K562 (cell line): Measurements from ENCODE around the gene HRH3. TPM values are rescaled to one million over a fixed set of nuclear protein-coding genes. Genes with fewer than 3 reads are reported as not detected.

Experiments used
- ATAC-seq: fragments of 200-7000 bp; cut with Tn5 transposase; 3 replicates; pipeline ENCODE4 v1.9.1; 2020; ENCODE audit warnings: moderate library complexity
- BruUV-seq: library from RNA; stranded (reverse); fragments of 400-500 nt; replicated peaks from 2 replicates; lab custom pipeline; 2021; lab: Mats Ljungman, UMichigan
- CTCF ChIA-PET: fragments of 300-600 bp; formaldehyde crosslinking; extraction: SDS; loops from one replicate; lab custom pipeline; 2021; ENCODE audit warnings: low intra/inter-chr PET ratio; lab: Yijun Ruan, JAX
- POLR2A ChIA-PET: fragments of 300-600, 350-650 bp; sonication (Branson Sonifier 250); formaldehyde crosslinking; extraction: SDS; loops from one replicate; lab custom pipeline; 2021; ENCODE audit warnings: antibody characterized with exemption, inconsistent platforms; lab: Yijun Ruan, JAX
- DNase-seq, 4 experiments: peaks; one replicate each; pipeline versions ENCODE4 v3.0.0 to v3.0.0-alpha.2; 2011 to 2018; ENCODE audit warnings: low spot score in 3 of 4, mixed read lengths in 3 of 4; ENCODE audit errors: extremely low read depth in 1 of 4
- FAIRE-seq: peaks from 2 replicates; lab custom pipeline; 2011; peaks lifted over from hg19 to GRCh38; lab: Jason Lieb, UNC
- H2AFZ ChIP-seq: 2 replicates; pipeline ENCODE4 v1.6.0; 2011; ENCODE audit warnings: low read depth, low read length, control low read depth, inconsistent platforms
- H3K27ac ChIP-seq: fragments of 200-600 bp; 3 replicates; pipeline ENCODE4 v1.8.0; 2011; ENCODE audit warnings: low read depth, mild to moderate bottlenecking, control low read depth, inconsistent platforms, low read length, moderate library complexity, mixed read lengths; ENCODE audit errors: extremely low read depth
- H3K27me3 ChIP-seq, 2 experiments: fragments of 300-600 bp in 1 of 2; 2 replicates in 1 of 2; 3 replicates in 1 of 2; pipeline versions ENCODE4 v1.6.0 to v1.8.0; 2011; ENCODE audit warnings: inconsistent platforms in 2 of 2, low read length in 2 of 2, mild to moderate bottlenecking in 1 of 2, mixed read lengths in 1 of 2, moderate library complexity in 1 of 2; ENCODE audit not compliant: control insufficient read depth in 2 of 2, insufficient read depth in 2 of 2
- H3K36me3 ChIP-seq: fragments of 300-600 bp; 3 replicates; pipeline ENCODE4 v1.8.0; 2011; ENCODE audit warnings: mild to moderate bottlenecking, low read length, inconsistent platforms; ENCODE audit not compliant: control insufficient read depth, insufficient read depth
- H3K4me1 ChIP-seq, 2 experiments: fragments of 200-600 bp in 1 of 2; replicated peaks in 1 of 2; 2 replicates in 1 of 2; 3 replicates in 1 of 2; pipeline versions ENCODE4 v1.5.1 to v1.8.0; 2011; ENCODE audit warnings: inconsistent platforms in 2 of 2, low read length in 2 of 2, mild to moderate bottlenecking in 1 of 2, mixed read lengths in 1 of 2, moderate library complexity in 1 of 2; ENCODE audit not compliant: control insufficient read depth in 2 of 2, insufficient read depth in 2 of 2
- H3K4me2 ChIP-seq: 2 replicates; pipeline ENCODE4 v1.6.1; 2011; ENCODE audit warnings: low read length, control low read depth, inconsistent platforms, mixed read lengths; ENCODE audit not compliant: insufficient read depth
- H3K4me3 ChIP-seq: fragments of 200-600 bp; sonication (generic), shearing (Covaris generic); 2 replicates; pipeline ENCODE4 v1.5.1; 2016; ENCODE audit warnings: control low read depth, inconsistent platforms
- H3K79me2 ChIP-seq: fragments of 200-600 bp; 3 replicates; pipeline ENCODE4 v1.8.0; 2011; ENCODE audit warnings: low read length, inconsistent platforms; ENCODE audit not compliant: control insufficient read depth, insufficient read depth
- H3K9ac ChIP-seq, 2 experiments: 2 replicates each; pipeline versions ENCODE4 v1.6.0 to v1.6.1; 2011; ENCODE audit warnings: low read depth in 2 of 2, low read length in 2 of 2, control low read depth in 1 of 2, inconsistent platforms in 1 of 2, mild to moderate bottlenecking in 1 of 2, mixed read lengths in 1 of 2; ENCODE audit not compliant: insufficient read depth in 1 of 2
- H3K9me1 ChIP-seq: one replicate; pipeline ENCODE4 v1.6.0; 2011; ENCODE audit warnings: inconsistent platforms, mild to moderate bottlenecking, low read length, moderate library complexity; ENCODE audit not compliant: control insufficient read depth, insufficient read depth
- H3K9me3 ChIP-seq: replicated peaks from 2 replicates; pipeline ENCODE4 v1.5.1; 2011; ENCODE audit warnings: low read depth, low read length, inconsistent platforms; ENCODE audit not compliant: control insufficient read depth, insufficient read depth
- H4K20me1 ChIP-seq: replicated peaks from 2 replicates; pipeline ENCODE4 v1.6.1; 2011; ENCODE audit warnings: low read length, inconsistent platforms, mixed read lengths; ENCODE audit not compliant: control insufficient read depth, insufficient read depth
- EHMT2 ChIP-seq: fragments of 450-650 bp; IDR thresholded peaks from 2 replicates; pipeline ENCODE4 v1.6.1; 2018; ENCODE audit warnings: antibody characterized with exemption
- NRF1 ChIP-seq, 2 experiments: fragments of 450-650 bp; IDR thresholded peaks in 1 of 2; conservative IDR thresholded peaks in 1 of 2; 2 replicates each; pipeline ENCODE4 v1.6.1; 2014; ENCODE audit warnings: mild to moderate bottlenecking in 2 of 2
- SMARCE1 ChIP-seq: fragments of 450-650 bp; IDR thresholded peaks from 2 replicates; pipeline ENCODE4 v1.7.1; 2016; ENCODE audit warnings: mild to moderate bottlenecking
- ZNF584 ChIP-seq: fragments of 200-800 bp; sonication (Bioruptor generic); IDR thresholded peaks from 2 replicates; pipeline ENCODE4 v1.6.1; 2016; ENCODE audit warnings: low read depth, mild to moderate bottlenecking, missing genetic modification characterization, missing compliant biosample characterization
- WGBS: fragments of 100-300 bp; shearing (Covaris generic); methylation state at CpG from one replicate; pipeline ENCODE4 v1.1.6; 2016; ENCODE audit warnings: low coverage, mixed read lengths; ENCODE audit not compliant: insufficient coverage; ENCODE audit errors: missing lambda C conversion rate; 5-methylcytosine and 5-hydroxymethylcytosine counted together
- in situ Hi-C: fragments of 300-500 bp; cut with MboI; formaldehyde crosslinking; loops from 4 replicates; pipeline ENCODE4 v1.15.0; 2018; ENCODE audit warnings: inconsistent platforms, mixed read lengths
- intact Hi-C: fragments of 100-400 bp; cut with micrococcal nuclease; formaldehyde crosslinking; loops from 2 replicates; pipeline ENCODE4 v1.14.2; 2022
- polyA plus RNA-seq, 8 experiments: library from polyadenylated mRNA; depleted of rRNA in 4 of 8; stranded (reverse) in 5 of 8; unstranded in 3 of 8; fragments of >200 nt; fragmentation: Nextera tagmentation in 2 of 8; fragmentation: Illumina TruSeq in 1 of 8; extraction: Ambion mirVana in 2 of 8; extraction: Trizol in 1 of 8; gene quantifications; 2 replicates each; pipeline versions ENCODE4 v1.2.1 to v1.2.3, GENCODE V29; 2011 to 2014; ENCODE audit warnings: inconsistent platforms in 1 of 8, missing spikeins in 1 of 8
- total RNA-seq, 7 experiments: library from RNA; depleted of rRNA in 6 of 7; stranded (reverse); fragments of >200 nt in 6 of 7; fragmentation: Illumina TruSeq in 2 of 7; extraction: Trizol in 2 of 7; gene quantifications; 2 replicates each; pipeline versions ENCODE4 v1.2.1 to v1.2.3, GENCODE V29; 2011 to 2021; ENCODE audit warnings: low replicate concordance in 1 of 7

Gene HRH3
- total and polyA plus RNA-seq, 9 of the 15 experiments (the other 6 are each of a cell fraction or from before 2014, with no cell fraction given), result not detected

- CTCF ChIA-PET, result no interaction called here
- 4% methylated on average over 18 of the region's 18 CpGs for WGBS
- FAIRE-seq, result no peak
Observed at GRCh38 chr20:62222266-62222850, 2.3 kb upstream of the HRH3 start.

GRCh38 chr20:62220666-62221568 is 839 bp upstream of the HRH3 start:
- H3K9me3 ChIP-seq, result no peaks in the 10 kb centered on the region
- H3K79me2 ChIP-seq, result no peaks in the 10 kb centered on the region
- in situ Hi-C loops (no loop called here), intact Hi-C loops (no loop called here)
- peaks cover 14% of the 10 kb centered on the region for H4K20me1 ChIP-seq
- WGBS, result 10% methylated on average over 22 of the region's 46 CpGs
- no peak overlapping the region for H3K4me3 ChIP-seq
- H3K36me3 ChIP-seq, result no peaks in the 10 kb centered on the region
- TF ChIP-seq ZNF584, result no peak
- TF ChIP-seq EHMT2, result 0 out of 2 replicates have a peak, but pooled peaks have one; percentile 0
- H3K4me2 ChIP-seq, result no peak overlapping the region
- no TSS peak for BruUV-seq
- no peak overlapping the region for H2AFZ ChIP-seq
- H3K9me1 ChIP-seq, result no peaks in the 10 kb centered on the region
- peaks cover 50 to 82% of the 10 kb centered on the region in 2 experiments; a peak in 4 of 5 replicates for H3K27me3 ChIP-seq
- no peak overlapping the region for H3K9ac ChIP-seq
- FAIRE-seq, result no peak
- ChIA-PET POLR2A (interaction anchor here (1.0 kb wide), 1 partner anchor 13 kb away, joined by 3 read pairs; no protein-coding TSS in a partner anchor), CTCF (no interaction called here)
- no peak for DNase-seq
- peaks cover 0 to 62% of the 10 kb centered on the region in 2 experiments; a peak in 2 of 5 replicates for H3K4me1 ChIP-seq
- ATAC-seq, result no peak
- H3K27ac ChIP-seq, result no peak overlapping the region

More at GRCh38 chr20:62222266-62222850, 2.3 kb upstream of the HRH3 start:
- no peaks in the 10 kb centered on the region for H3K9me3 ChIP-seq
- no peak for DNase-seq
- TF ChIP-seq SMARCE1 (no peak), NRF1 (conservative IDR thresholded peaks at IDR 0.05 in 1 of 2, IDR thresholded peaks at IDR 0.05 in 1 of 2) (peak; percentile 24 to 28; a peak in 1 of 4 replicates)
- TF ChIP-seq, all 486 proteins: peak for 1
- in situ Hi-C loops (no loop called here), intact Hi-C loops (no loop called here)
- ATAC-seq, result no peak
- H3K9ac ChIP-seq, result no peak overlapping the region
- no peak overlapping the region for H3K4me2 ChIP-seq
- H3K4me1 ChIP-seq, result peaks cover 0 to 58% of the 10 kb centered on the region in 2 experiments; a peak in 2 of 5 replicates
- POLR2A ChIA-PET, result interaction anchor here (1.0 kb wide), 1 partner anchor 12 kb away, joined by 3 read pairs; no protein-coding TSS in a partner anchor
- H3K4me3 ChIP-seq, result no peak overlapping the region
- no peaks in the 10 kb centered on the region for H3K36me3 ChIP-seq
- no peaks in the 10 kb centered on the region for H3K9me1 ChIP-seq
- peaks cover 14% of the 10 kb centered on the region for H4K20me1 ChIP-seq
- no peaks in the 10 kb centered on the region for H3K79me2 ChIP-seq
- H3K27ac ChIP-seq, result no peak overlapping the region
- H3K27me3 ChIP-seq, result peaks cover 37 to 85% of the 10 kb centered on the region in 2 experiments; a peak in 4 of 5 replicates
- no peak overlapping the region for H2AFZ ChIP-seq
- BruUV-seq, result no TSS peak
